ENCODE results near the gene B3GALNT2. TPM values are rescaled to one million over a fixed set of nuclear protein-coding genes. Genes with fewer than 3 reads are reported as not detected.
"Not testable (repeated sequence)": the region's sequence is repeated elsewhere in the genome, so short reads cannot be mapped to it uniquely, and the experiment has no call there.

Gene B3GALNT2
- 24.4 and 26.5 TPM in 2 replicates for polyA plus RNA-seq (2014; cell fraction: cytosol; rRNA removed)
- 17.7 and 32.4 TPM in 2 replicates for polyA plus RNA-seq (2014; cell fraction: nucleus; rRNA removed)

DNA sequence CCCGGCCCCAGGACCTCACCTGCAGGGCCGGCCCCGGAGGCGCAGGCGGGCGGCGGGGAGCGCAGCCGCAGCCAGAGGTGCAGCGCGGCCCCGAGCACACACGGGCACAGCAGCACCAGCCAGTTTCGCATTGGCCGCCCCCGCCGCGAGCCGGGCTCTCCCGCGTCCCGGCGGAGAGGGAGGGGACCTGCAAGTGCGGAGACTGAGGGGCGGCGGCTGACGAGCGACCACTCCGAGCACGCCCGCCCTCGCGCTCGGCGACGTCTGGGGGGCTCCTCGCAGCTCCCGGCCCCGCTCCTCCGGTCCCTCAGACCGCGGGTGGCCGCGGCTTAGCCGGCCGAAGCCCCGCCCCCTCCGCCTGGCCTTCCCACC lies at the start of gene B3GALNT2:
Gene B3GALNT2 (minus strand): TSS at position 331 of the 372 bp plus-strand sequence. CDS start 200 bp downstream, at position 131.
- no peak for DNase-seq (ENCODE audit: low spot score)

DNA sequence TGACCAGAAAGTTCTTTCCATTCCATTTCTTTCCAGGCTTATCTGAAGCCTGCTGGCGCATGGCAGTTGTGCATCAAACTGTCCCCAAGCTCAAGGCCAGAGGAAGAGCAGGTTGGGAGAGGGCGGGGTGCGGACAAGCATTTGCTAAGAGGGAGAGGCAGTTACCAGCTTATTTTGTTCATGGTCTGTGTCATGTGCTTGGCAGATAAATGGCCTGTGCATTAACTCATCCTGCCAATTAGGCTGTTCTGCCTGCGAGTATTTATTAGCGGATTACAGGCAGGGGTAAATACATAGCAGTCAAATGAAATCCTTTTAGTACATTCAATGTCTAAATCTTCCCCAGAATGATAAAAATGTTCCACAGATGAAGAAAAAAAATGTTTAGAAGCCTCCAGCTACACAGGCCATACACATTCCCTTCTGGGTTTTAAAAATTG lies 48.9 kb upstream of the B3GALNT2 start:
- peak; percentile 80 for DNase-seq (ENCODE audit: low spot score)

DNA sequence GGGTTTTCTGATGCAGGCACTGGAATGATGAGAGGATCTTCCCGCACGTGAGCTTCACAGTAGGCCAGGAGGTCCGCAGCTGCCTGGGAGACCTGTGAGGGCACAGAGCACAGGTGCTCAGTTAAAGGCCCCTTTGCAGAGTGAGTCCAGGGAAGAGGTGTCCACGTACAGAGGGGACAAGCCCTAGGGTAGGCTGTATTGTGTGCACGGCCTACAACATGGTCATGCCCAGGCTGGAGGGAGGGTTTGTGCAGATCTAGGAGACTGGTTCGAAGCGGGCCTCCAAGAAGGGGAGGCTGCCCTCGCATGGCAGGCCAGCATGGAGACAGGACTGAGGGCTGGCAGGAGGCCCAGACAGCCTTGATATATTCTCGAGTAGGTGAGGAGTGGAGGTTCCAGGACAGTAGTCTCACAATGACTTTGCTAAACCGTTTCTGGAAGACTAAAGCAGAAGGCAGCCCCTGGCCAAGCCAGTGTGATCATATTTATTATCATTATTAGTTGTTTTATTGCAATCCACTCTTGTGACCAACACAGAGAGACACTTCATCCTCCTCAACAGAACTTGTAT lies 48.0 kb upstream of the B3GALNT2 start:
- no peak for DNase-seq (ENCODE audit: low spot score)

DNA sequence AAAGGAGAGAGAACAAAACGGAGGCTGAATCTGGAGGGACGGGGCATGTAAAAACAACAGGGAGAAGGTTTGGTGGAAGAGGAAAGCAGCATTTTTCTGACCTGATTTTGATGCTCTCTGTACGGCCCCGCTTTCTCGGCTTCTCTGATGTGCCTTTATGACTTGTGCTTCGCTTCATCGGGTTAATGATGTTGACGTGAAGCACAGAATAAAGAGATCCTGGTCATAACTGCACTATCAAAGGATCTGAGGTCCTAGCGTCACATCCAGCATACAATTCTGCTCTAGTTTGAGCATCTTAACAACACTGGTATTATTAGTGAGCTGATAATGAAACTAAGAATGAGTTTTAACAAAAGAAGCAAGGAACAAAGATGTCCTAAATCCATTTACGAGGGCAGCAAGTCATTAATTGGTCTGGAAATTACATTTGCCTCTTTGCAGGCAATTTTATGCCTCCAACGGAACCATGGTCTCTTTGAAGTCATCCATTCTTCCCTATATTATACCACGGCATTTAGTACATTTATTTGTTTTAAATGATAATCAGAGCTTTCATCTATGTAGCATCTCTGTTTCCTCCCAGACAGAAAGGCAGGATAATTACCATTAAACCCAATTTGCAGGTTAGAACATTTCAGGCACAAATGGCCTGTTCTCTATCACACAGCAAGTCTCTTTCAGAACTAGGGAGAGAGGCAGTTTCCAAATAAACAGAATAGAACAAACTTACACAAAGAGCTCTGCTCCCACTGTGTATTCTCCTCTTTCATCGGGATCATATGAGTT lies 45.3 kb upstream of the B3GALNT2 start:
- peak; percentile 52 for DNase-seq (ENCODE audit: low spot score)

DNA sequence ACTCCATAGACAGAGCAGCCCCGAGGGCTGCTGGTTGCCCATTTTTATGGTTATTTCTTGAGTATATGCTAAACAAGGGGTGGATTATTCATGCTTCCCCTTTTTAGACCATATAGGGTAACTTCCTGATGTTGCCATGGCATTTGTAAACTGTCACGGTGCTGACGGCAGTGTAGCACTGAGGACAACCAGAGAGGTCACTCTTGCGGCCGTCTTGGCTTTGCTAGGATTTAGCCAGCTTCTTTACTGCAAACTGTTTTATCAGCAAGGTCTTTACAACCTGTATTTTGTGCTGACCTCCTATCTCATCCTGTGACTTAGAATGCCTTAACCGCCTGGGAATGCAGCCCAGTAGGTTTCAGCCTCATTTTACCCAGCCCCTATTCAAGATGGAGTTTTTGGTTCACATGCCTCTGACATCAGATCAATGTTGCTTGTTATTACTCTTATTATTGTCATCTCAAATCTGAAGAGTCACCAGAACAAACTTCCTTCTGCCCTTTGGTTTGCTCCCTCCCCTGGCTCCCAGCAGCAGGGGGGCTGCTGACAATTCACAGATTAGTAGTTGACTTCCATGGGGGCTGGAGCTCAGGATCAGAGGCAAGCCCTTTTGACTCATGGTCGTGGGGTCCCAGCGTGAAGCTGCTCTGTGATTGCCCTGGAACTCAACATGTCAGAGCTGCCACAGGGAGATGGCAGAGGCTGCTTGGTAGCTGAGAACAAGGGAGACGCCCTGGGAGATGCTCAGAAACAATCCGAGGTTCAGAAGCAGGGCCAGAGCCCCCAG lies 42.3 kb upstream of the B3GALNT2 start:
- not testable (repeated sequence) for DNase-seq (ENCODE audit: low spot score)

DNA sequence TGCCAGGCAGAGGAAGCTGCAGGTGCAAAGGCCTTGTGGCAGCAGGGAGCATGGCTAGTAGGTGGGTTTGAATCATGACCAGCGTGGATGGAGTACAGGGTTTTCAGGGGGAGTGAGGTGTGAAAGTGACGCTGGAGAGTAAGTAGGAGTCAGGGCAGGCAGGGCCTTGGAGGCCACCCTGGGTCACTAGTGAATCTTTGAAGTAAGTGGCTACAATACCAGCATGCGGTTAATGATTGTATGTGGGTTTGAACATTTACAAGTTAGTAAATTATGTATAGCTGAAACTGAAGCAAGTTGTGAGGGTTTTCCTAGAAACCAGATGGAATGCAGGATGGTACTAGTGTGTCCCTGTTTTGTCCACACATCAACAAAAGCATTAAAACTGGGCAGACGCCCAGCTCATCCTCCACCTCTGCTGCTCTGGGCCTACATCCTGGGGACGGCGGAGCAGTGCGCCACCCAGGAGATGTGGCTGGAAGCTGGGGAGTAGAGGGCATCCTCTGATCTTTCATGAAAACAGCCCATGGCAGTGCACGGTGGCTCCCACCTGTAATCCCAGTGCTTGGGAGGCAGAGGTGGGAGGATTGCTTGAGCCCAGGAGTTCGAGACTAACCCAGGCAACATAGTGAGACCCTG lies 41.2 kb upstream of the B3GALNT2 start:
- no peak for DNase-seq (ENCODE audit: low spot score)

DNA sequence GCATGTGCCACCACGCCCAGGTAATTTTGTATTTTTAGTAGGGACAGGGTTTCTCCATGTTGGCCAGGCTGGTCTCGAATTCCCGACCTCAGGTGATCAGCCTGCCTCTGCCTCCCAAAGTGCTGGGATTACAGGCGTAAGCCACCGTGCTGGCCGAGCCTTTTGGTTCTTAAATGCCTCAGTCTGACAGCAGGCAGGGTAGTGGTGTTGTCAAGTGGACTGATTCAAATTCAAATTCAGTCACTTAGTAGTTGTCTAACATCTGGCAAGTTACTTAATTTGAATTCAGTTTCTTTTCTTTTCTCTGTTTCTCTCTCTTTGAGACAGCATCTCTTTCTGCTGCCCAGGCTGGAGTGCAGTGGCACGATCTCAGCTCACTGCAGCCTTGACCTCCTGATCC lies 38.6 kb upstream of the B3GALNT2 start:
- DNase-seq (ENCODE audit: low spot score), result not testable (repeated sequence)

DNA sequence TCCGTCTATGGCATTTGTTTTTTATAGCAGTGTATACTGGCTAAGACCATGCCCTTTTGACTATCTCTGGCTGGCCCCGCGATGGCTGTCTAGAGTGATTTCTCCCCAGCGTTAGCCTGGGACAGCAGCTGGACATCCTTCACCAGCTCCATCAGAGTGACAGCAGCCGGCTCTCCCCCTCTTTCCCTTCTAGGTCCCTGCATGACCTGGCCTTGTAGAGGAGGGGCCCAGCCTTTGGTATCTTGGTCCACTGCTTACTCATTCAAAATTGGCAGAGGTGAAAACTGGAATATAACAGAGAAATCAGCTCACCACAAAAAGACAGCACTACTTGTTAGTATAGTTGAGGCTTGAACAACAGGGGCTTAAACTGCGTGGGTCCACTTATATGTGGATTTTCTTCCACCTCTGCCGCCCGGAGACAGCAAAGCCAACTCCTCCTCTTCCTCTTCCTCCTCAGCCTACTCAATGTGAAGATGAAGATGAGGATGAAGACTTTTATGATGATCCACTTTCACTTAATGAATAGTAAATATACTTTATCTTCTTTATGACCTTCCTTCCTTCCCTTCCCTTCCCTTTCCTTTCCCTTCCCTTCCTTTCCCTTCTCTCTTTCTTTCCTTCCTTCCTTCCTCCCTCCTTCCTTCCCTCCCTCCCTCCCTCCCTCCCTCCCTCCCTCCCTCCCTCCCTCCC lies 29.4 kb upstream of the B3GALNT2 start:
- DNase-seq (ENCODE audit: low spot score), result no peak

DNA sequence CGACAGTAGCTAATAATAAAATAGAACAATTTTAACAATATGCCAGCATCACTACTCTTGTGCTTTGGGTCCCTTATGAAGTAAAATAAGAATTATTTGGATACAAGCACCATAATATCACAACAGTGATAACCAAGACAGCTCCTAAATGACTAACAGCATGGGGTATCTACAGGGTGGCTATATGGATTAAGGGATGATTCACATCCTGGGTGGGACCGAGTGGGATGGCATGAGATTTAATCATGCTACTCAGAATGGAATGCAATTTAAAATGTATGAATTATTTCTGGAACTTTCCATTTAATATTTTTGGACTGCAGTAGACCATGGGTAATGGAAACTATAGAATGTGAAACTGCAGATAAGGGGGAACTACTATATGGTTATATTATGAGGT lies 28.1 kb upstream of the B3GALNT2 start:
- DNase-seq (ENCODE audit: low spot score), result no peak

DNA sequence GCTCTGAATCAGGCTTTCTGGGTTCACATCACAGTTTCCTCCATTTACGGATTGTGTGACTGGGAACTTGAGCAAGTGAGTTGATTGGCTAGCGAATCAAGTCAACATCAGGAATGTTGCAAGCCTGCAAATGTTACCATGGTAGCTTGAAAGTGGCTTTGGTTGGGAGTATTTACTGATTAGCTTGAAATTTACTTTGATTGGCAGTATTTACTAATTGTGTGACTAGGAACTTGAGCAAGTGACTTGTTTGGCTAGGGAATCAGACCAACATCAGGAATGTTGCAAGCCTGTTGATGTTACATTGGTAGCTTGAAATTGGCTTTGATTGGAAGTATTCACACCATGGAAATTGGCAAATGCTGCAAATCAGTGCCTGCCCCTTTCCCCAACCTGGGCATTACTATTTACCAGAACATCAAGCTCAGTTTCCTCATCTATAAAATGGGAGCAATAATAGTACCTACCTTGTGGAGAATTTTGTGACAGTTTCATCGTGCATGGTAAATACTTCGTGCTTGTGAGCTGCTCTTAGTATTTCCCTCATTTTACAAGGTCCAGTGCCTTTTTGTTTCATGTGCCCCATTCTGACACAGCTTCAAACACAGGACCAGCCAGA lies 23.1 kb upstream of the B3GALNT2 start:
- DNase-seq (ENCODE audit: low spot score), result no peak

DNA sequence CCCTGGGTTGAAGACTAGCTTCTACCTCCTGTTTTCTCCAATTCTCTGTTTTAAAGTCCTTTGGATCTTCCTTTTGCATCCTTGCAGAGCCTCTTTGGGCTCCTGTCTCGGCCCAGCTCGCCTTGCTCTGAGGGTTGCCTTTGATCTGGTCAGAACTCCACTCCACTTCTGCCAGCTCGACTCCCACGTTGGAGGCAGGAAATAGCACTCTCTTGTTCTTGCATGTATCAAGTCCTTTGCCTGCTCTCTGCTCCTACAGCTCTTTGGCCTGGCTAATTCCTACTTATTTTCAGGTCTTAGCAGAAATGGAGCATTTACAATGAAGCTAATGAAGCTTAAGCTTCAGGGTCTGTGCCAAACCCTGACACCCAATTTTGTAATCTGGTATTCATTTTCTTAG lies 21.1 kb upstream of the B3GALNT2 start:
- no peak for DNase-seq (ENCODE audit: low spot score)

DNA sequence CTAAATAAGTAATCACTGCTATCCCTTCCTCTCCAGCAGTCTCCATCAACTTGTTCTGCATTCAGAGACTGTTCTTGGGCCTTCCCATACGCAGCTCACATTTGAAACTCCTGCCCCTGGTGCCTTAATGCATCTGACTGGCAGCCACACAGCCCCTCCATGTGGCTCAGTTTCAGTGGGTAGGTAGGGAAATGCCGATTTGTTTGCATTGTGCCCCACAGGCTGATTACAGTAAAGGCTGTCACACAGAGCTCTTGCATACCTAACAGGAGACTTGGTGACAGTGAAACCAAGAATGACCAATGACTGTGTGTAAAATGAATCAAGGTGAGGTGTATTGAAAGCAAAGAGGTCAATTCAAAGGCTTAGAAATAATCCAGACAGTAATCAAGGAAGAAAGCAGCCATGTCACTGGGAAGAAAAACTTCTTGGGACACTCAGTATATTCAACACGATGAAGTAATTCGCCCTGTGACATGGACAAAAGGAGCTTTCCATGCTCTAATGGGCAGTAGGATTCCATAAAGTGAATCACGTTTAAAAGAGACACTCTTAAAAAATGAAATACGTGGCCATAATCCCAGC lies 12.7 kb upstream of the B3GALNT2 start:
- DNase-seq (ENCODE audit: low spot score), result no peak

DNA sequence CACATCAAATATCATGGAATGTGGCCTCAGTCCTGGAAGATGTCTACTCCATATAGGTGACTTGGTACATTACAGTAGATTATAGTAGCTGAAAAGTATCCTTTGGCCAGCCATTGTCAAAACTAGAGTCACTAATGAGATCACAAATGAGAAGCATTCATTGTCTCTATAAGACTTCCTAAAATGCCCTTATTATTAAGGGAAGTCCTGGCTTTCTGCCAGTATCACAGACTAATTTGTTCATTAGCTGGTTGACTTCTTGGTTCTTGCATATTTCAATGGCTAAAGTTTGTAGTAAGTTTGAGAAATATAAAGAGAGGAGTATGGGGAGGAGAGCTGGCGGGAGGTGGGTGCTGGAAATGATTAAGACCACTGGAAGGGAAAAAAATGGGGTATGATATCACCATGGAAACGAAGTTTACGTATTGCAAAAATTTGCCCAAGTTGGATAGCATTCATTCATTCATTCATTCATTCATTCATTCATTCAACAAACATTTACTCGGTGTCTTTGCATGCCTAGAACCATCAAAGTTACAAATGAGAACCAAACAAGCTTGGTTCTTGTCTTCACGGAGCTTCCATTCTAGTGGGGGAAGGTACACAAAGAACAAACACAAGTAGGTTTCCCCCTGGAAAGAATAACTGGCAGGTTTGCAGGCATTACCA lies 11.7 kb upstream of the B3GALNT2 start:
- no peak for DNase-seq (ENCODE audit: low spot score)

DNA sequence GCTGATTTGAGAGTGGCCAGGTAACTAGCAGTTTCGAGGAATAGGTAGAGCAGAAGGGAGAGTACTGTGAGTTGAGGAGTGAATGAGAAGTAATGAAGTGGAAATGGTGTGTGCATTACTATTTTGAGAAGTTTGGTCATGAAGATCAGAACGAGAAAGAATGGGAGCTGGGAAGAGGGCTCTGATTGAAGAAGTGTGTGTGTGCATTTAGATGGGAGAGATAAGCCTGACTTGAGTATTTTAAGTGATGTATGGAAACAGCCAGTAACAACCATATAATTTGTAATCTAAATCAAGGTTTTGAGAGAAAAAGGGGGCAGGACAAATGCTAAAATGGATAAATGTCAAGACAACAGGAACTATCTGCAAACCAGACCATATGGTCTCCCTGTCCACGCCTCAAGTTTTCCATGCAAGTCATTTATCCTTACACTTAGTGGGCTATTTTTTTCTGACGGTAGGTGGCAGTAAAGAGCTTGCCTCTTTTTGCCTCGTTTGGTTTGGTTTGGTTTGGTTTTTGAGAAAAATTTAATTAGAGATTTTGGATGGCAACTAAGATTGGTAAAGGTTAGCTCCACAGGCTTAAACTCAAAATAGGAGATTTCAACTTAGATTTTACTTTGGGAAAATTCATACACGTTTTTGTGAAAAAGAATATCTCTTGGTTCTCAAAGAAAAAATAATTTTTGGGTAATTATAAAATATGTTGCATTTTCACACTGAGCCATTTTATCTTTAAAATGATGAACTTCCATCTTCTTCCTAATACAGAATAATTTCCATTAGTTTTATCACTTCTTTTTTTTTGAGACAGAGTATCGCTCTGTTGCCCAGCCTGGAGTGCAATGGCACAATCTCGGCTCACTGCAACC lies 9.5 kb upstream of the B3GALNT2 start:
- peak; percentile 80 for DNase-seq (ENCODE audit: low spot score)

DNA sequence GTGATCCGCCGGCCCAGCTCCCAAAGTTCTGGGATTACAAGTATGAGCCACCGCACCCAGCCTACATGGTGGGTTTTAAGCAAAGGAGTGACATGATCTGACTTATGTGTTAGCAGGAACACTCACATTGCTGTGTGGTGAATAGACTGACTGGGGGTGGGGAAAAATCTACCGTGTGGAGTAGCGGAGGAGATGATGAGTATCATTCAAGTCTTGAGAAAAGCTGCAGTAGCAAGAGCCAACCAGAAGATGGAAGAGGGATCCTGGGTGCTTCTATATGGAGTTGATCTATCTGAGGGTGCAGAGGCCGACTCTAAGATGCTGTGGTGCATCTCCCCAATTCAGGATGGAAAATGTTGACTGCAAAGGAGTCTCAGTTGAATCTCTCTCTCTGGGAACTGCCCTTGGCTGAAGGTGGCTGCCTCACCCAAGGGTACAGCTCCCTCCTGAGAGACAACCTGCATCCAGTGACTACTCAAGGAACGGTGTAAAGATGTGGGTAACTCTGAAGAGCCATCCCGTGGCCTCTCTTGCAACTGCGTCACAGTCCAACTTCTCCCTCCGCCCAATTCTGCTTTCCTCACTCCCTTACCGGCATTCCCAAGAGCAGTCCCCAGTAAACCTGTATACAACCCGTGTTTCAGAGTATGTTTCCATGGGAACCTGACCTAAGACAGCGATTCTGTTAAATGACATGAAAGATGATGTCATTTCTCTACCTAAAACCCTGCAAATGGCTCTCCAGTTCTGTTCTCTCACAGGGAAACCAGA lies 7.4 kb upstream of the B3GALNT2 start:
- peak; percentile 37 for DNase-seq (ENCODE audit: low spot score)

DNA sequence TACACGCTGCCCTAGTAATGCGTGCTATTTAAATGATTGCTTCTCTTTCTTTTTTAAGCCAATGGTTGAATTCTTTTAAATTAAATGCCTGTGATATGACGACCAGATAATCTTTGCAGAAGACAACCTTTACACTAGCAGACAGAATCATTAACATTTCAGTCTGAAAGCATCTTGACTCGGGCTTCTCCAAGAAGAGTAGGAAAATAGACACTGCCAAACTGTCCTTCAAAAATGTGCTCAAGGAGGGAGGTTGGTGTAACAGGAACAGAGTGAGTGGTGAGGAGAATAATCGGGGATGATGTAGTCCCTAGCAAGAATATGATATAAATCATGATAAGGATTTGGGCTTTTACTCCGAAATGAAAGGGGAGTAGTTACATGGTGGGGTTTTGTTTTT lies 6.6 kb upstream of the B3GALNT2 start:
- DNase-seq (ENCODE audit: low spot score), result no peak

DNA sequence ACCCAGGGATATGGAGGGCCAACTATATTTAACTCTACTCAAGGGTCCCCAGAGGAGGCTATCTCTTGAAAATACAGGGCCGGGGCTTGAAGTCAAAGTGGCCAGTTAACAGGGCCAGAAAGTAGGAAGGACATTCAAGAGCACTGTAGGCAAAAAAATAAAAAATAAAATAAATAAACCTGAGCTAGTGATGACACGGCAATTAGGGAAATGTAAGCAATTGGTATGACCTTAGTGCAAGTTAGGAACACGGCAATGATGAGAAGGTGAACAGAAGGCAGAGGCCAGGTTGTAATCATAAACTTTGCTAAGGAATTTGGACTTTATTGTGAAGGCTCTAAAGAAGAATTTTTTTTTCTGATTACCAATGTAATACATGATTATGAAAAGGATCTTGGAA lies 3.4 kb upstream of the B3GALNT2 start:
- no peak for DNase-seq (ENCODE audit: low spot score)
